ENCODE measurements around the gene CALHM2.
"Not testable (repeated sequence)": the region's sequence is repeated elsewhere in the genome, so short reads cannot be mapped to it uniquely, and the experiment has no call there.

CALHM2 gene, protein sequence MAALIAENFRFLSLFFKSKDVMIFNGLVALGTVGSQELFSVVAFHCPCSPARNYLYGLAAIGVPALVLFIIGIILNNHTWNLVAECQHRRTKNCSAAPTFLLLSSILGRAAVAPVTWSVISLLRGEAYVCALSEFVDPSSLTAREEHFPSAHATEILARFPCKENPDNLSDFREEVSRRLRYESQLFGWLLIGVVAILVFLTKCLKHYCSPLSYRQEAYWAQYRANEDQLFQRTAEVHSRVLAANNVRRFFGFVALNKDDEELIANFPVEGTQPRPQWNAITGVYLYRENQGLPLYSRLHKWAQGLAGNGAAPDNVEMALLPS

DNA sequence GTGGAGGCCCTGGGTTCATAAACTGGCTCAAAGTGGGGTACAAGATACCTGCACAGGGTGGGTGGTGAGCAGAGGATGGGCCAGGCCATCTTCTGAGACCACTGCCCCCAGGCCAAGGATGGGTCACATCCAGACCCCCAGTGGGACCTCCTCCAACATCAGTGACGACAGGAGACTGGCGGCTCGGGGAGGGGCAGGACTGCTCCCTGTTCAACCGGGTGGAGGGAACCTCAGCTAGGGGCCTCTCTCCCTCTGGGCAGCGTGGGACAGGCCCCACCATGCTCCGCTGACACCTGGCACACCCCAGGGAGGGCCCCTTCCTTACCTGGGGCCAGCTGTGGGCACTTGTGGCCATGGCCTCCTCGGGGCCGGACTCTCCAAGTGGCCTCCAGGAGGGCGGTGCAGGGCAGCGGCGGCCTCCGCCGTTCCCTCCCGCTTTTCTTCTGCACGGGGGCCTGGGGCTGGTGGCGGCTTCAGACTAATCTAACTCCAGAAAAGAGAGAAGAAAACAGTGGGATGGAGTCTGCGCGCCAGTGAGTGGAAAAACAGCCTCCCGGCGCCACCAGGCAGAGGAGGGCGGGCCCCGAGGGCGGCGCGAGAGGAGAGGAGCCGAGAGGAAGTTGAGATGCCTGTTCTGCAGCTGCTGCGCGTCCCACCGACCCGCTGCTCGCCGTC, at the start of gene CALHM2:
Gene CALHM2 (minus strand): TSS at position 540 of the 675 bp plus-strand sequence. CDS start 2,429 bp downstream, outside the sequence.
- peak; percentile 43 for DNase-seq (ENCODE audit: low spot score)

DNA sequence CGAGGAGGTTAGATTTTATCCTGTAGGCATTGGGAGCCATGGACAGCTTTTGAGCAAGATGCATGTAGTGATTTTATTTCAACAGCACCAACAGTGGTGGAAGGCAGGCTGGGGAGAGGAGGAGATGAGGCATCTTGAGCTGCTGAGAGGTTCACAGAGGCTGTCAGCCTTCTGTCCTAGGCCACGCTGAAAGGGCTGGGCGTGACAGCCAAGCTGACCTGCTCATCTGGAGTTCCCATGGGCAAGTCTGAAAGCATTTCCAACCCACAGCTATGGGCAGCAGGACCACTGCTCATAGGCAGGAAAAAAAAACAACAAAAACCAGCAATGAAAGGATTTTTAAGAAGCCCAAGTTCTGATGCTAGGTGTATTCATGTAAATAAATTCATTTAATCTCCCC, 49.0 kb upstream of the CALHM2 start:
- DNase-seq (ENCODE audit: low spot score), result no peak

DNA sequence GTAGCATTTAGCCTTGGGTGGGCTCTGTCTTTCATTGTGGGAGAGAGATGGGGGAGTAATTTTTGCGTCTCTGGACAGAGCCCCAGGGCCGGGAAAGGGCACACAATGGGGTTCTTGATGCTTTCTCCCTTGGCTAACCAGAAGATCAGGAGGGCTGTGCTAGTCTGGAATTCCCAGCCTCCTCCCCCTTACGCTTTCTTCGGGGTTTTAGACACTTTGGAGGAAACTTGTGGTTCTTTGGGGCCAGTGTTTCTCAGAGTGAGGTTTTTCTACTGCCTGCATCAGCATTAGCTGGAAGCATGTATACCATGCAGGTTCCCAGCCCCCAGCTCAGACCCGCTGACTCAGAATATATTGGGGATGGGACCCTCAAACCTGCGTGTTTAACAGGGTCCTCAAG, 48.3 kb upstream of the CALHM2 start:
- no peak for DNase-seq (ENCODE audit: low spot score)

DNA sequence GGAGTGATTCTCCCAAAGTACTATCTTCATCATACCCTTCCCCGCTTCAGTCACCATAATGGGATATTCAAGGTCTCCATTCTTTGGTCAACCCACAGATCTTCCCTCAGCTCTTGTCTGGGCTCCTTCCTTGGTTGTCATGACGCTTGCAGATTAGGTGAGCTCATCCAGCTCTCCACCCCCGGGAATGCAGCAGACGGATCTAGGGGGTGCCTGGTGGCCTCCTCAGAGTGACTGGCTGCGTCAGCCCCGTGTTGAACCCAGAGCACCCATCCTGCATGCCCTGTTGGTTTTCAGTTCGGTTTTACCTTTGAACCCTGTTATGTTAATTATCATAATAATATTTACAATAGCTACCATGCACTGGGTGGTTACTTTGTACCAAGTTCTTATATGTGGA, 47.7 kb upstream of the CALHM2 start:
- no peak for DNase-seq (ENCODE audit: low spot score)

DNA sequence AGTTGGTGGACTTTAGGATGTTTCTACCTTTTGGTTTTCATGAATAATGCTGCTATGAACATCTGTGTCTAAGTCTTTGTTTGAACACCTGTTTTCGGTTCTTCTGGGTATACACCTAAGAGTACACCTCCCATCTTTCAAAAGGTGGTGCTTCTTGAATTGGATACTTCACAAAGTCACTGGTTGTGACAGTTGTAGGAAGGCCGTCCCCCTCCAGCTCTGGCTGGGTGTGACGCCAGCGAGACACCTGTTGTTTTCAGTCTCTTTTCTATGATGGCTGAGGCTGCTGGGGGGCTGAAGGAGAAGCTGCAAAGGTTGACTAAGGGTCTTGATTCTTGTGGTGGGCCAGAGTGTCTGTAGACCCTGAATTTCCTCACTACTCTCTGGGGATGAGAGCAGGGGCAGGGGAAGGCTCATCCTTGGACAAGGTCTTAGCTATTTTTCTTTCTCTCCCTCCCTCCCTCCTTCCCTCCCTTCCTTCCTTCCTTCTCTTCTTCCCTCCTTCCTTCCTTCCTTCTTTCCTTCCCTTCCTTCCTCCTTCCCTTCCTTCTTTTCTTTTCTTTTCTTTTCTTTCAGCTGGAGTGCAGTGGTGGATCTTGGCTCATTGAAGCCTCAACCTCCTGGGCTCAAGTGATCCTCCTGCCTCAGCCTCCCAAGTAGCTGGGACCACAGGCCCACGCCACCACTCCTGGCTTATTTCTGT, 46.9 kb upstream of the CALHM2 start:
- DNase-seq (ENCODE audit: low spot score), result no peak

DNA sequence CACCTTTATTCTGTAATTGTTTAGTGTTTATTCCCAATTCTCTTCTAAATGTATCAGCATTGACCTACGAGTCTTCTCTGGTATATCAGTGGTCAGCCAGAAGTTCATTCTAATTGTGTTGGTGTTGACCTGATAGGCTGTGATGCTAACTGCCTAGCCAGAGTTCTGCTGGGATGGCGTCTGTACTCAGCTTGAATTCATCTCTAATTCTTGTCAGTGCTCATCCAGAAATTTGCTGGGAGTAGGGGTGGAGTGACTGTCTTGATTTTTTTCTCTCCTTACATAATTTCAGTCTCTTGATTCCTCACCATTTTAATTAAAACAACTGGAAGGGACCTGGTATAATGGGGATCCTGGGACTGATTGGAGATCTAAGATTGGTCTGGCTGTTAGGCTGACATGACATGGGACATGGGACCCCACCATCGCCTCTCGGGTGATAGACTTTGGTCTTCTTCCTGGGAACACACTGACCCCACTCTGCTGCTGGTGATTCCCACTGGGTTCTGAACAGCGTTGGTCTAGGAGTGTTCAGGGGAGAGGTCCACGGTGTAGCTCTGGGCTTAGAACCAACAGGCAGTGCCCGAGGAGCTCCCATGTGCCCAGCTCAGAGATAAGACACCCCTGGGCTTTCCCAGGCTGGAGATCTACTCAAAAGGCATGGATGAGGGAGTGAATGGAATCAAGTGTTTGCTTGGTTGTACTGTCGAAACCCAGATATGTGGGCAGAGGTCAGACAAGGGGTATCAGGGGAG, 45.2 kb upstream of the CALHM2 start:
- no peak for DNase-seq (ENCODE audit: low spot score)

DNA sequence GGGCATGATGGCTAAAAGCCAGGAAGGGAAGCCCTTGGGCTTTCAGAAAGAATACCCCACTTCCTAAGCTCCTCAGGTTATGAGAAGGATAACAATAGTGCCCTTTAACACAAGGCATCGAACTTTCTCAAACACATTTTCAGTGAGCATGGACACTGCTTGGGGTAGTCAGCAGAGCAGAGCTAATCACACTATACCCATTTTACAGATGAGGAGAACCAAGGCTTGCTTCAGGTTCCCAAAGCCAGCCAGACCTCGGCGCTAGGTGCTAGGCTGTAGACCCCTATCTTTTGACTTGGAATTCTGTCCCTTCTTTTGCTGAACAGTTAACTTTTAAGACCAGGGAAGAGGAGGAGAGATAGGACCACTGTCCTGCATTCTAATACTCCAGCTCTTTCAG, 43.2 kb upstream of the CALHM2 start:
- DNase-seq (ENCODE audit: low spot score), result no peak

DNA sequence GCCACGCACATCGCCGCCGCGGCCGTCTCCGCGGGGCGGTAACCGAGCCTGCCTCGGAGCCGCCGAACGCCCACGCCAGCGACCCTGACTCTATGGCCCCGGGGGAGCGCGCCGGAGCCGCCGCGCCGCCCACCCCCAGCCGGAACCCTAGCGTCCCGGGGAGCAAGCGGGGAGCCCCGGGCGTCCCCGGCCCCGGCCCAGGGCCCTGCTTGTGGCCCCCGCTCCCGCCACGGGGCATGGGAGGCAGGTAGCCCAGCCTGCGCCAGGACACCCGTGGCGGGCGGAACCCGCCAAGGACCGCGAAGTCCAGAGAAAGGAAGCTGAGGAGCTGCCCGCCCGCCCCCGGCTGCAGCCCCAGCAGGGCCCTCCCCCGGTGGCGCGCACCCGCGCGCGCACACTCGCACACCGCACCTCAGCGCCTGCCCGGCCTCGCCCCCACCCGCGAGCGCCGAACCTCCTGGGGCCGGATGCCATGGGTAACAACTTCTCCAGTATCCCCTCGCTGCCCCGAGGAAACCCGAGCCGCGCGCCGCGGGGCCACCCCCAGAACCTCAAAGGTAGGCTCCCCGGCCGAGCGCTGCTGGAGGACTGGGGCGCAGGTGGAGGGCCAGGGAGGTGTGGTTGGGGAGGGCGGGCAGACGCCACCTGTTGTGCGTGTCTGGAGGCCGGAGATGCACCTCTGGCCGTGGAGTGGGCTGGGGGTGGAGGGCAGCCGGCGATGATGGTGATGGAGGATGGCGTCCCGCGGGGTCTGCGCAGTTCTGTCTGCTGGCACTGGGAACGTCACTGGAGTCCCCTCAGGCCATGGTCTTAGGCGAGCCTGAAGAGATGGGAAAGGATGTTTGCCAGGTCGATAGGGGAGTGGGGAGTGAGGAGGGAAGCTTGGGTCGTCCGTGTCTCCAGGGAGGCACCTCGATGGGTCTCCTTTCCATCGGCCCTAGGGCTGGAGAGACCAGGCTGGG, 42.0 kb upstream of the CALHM2 start:
- DNase-seq (ENCODE audit: low spot score), result no peak

DNA sequence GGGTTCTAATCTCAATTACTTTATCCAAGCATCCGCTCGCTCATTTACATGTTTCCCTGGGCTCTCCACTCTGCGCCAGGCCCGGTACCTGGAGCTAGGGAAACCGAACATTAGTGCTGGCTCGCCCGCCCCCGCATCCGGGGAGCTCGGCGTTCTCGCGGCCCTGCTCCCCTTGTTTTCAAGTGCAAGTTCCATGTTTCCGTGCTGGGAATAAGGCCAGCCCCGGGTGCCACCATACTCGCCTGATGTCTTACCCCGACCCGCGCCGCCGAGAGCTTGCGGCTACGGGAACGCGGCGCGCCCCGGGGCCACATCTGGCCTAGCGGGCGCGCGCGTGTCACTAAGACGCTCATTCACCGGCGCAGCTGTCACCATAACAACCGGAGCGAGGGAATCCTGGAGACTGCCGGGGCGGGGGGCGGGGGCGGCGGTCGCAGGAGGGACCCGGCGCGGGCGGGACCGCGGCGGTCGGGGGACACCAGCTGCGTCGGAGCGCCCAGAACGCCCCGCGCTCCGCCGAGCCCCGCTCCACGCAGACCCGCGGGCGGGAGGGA, 41.3 kb upstream of the CALHM2 start, which contains the start of gene NEURL1:
Gene NEURL1 (plus strand): TSS at position 344 of the 554 bp plus-strand sequence. CDS start 683 bp downstream, outside the sequence.
- no peak for DNase-seq (ENCODE audit: low spot score)

DNA sequence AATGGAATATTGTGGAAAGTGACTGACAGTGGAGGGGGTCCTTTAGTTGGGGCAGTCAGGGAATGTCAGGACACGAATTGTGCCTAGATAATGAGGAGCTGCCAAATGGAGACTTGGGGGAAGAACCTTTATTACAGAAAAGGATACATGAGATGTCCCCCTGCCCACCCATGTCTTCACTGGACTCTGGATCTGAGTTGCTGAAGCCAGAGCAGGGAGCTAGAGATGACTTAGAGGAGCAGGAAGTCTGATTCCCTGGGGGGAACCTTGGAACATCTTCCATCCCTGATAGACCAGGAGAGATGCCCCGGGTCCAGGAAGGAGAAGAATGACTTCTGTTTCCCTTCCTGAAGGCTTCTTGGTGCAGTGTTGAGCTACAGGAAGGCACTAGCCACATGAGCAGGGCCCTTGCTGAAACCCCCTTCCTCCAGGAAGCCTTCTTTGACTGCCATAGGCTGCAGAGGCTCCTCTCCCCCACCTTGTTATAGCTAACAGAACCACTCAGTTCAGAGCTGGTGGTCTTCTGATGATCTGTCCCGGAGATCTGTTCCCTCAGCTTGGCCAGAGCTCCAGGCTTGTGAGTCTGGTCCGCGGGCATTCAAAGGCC, 40.6 kb upstream of the CALHM2 start:
- DNase-seq (ENCODE audit: low spot score), result no peak

DNA sequence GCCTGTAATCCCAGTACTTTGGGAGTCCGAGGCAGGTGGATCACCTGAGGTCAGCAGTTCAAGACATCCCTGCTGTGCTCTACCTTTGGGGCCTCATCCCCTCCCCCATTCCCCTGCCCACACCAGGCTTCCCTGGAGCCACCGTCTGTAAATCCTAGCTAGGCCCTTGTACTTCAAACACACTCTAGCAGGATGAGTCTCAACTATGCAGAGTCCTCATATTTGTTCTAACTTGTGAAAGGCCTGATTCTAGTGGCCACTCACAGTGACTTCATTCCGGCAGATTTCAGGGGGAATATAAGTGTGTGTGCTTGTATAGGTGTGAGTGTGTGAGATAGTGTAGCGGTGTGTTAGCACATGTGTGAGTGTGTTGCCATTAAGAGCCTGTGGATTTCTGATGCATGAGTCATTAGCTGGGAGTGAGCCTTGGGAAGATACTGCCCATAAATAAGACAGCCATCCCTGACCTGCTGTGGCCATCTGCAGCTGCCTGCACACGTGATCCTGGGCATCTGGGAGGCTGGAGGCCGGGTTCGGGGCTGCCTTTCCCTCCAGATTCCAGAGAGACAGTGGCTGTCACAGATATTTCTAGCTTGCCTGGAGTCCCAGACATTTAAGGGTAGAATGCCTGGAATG, 39.7 kb upstream of the CALHM2 start:
- DNase-seq (ENCODE audit: low spot score), result no peak

DNA sequence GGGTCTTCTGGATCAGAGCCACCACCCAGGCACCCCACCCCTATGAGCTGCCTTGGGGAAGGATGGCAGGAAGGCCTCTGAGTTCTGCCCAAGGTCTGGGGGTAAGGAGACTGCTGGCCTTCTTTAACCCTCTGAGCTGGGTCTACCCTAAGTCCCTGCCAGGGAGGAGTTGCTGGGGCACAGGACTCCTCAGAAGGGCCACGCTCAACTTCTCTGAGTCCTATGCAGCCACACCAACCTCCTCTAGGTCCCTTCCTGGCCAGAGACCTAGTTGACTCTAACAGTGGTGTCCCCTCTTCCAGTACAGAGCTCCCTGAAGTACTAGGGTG, 38.8 kb upstream of the CALHM2 start:
- no peak for DNase-seq (ENCODE audit: low spot score)

DNA sequence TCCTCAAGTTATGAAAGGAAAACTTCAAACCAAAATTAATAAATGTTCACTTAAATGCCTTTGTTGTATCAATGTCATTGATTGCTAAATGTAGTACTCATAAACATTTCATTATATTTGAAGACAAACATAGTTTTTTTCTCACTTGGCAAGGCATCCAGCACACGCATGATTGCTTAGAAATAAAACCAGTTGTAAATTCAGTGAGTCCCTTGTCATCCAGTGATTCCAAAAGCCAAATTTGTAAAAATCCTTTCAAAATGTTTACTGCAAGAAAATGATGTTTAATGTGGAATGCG, 35.2 kb upstream of the CALHM2 start:
- no peak for DNase-seq (ENCODE audit: low spot score)

DNA sequence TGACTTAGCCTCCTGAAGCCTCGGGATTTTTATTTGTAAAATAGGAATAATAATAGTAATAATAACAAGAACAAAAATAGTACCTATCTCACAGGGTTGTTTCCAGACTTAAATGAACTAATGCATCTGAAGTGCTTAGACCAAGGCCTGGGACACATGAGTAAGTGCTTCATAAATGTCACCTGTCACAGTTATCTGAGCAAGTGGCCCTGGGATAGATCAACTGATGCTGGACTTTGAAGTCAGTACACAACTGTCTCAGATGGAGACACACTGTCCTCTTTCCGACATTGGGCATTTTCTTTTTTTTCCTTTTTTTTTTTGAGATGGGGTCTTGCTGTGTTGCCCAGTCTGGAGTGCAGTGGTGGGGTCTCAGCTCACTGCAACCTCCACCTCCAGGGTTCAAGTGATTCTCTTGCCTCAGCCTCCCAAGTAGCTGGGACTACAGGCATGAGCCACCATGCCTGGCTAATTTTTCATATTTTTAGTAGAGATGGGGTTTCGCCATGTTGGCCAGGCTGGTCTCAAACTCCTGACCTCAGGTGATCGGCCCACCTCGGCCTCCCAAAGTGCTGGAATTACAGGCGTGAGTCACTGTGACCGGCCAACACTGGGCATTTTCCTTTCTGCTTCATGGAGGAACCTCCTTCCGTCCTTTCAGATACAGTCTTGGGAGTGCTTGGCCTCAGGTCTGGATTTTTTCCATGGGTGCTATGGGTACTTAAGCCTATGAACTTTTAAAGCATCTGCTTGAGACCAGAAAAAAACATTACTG, 34.7 kb upstream of the CALHM2 start:
- DNase-seq (ENCODE audit: low spot score), result not testable (repeated sequence)

DNA sequence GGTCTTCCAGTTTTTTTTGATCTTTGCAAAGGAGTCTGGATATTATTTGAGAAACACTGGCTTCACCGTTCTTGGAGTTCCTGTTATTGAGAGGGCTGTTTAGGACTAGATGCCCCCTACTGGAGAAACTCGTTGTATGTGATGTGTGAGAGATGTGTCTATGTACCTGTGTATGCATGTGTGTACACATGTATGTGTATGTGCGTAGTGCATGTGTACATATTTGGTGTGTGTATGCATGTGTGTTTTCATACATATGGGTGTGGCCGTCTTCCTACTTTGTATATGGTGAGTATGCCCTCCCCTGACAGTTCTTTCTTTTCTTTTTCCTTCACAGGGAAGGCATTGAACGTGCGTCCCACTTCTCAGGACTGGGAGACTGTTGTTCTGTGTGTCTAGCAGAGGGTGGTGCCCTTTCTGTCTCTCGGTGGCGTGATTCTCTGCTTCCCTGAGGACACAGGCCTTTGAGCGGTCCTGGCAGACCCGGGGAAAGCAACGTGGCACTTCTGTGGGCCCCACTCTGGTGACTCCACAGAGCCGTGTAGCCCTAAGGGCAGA, 29.9 kb upstream of the CALHM2 start:
- peak; percentile 73 for DNase-seq (ENCODE audit: low spot score)

DNA sequence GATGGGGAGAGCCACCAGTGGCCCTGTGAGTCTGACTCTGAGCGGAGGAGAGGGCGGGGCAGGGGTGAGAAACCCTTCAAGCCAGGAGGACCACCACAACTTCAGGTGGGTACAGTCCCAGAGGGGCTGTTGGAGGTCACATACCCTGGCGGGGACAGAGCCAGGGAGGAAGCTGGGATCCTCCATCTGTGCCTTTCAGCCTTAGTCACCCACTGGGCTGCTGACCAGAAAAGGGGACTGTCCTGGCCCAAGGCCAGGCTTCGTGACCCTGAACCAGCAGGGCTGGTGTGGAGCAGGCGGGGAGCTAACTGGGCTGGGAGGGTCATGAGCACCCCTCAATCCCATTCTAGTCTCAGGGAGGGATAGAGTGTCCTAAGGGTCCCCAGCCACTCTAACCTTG, 28.4 kb upstream of the CALHM2 start:
- no peak for DNase-seq (ENCODE audit: low spot score)

DNA sequence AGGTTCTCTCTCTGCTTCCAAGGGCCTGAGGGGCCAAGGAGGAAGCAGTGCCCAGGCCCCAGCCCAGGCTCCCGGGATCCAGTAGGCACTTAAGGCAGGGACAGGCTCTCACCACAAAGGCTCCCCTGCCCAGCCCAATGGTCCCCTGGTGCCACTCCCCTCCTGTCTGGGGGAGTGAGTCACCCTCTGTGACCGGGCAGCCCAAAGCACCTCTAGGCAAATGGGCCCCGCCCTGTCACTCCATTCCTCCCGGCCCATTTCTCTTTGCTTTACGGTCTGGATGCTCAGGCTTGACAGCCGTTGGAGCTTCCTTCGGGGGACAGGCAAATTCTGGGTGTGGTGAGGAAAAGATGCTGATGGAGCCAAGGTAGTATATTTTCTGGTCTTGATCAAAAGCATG, 27.0 kb upstream of the CALHM2 start, which contains the start of gene CALHM3:
Gene CALHM3 (minus strand): TSS at position 106 of the 400 bp plus-strand sequence. CDS start 208 bp downstream, outside the sequence.
- no peak for DNase-seq (ENCODE audit: low spot score)

DNA sequence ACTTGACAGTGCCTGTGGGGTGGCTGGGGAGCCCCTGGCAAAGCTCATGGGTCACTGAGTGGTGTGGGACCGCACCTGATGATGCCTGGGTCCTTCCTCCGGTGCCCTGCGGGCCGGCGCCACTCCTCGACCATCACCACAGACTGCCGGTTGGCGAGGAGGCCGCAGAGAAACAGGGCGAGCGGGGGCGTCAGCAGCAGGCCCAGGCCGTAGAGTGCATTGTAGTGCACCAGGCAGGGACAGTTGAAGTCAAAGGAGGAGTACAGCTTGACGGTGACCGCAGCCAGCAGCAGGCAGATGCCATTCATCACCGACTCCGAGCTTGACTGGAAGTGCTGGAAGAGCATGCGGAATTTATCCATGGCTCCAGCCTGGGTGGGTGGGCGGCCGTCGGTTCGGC, 26.5 kb upstream of the CALHM2 start:
- no peak for DNase-seq (ENCODE audit: low spot score)
